HUDEP-2 (cell line): ENCODE results near the gene FXYD3.
"Not testable (repeated sequence)": the region's sequence is repeated elsewhere in the genome, so short reads cannot be mapped to it uniquely, and the experiment has no call there.

Experiments used
- DNase-seq, 76 experiments: peaks; one replicate each; lab custom pipeline; 2025; ENCODE audit not compliant: unreplicated experiment in 76 of 76; lab: John Stamatoyannopoulos, UW

The FXYD3 gene

GRCh38 chr19:35140207-35140961, 24.8 kb downstream of the FXYD3 start:
- DNase-seq: no peak

DNA sequence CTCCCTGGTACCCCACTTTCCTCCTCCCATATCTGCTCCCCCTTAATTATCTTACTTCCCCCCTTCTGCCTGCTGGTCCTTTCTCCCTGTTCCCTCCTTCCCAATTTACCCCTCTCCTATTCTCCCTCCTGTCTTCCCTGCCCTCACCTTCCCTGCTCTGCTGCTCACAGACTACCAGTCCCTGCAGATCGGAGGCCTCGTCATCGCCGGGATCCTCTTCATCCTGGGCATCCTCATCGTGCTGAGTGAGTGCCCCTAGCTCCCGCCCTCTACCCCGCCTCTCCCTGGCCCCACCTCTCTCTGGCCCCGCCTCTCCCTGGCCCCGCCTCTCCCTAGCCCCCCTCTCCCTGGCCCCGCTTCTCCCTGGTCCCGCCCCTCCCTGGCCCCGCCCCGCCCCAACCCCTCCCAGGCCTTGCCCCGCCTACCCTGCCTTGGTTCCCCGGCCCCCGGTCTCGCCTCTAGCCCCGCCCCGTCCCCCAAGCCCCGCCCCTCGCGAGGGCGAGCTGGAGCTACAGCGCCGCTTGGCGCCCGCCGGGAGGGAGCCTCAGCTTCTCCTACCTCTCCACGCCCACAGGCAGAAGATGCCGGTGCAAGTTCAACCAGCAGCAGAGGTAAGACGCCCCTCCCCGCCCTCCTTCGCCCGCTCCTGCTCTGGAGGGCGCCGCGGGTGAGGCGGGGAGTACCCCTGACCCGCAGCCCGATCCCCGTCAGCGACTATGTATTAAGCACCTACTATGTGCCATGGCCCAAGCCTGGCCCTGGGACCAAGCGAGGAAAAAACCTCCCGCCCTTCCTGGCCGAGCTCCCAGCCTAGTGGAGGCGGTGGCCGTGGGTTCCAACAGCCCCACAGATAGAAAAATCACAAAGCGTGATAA, 25.6 kb downstream of the FXYD3 start:
- DNase-seq: peak in 74 of 76 experiments; percentile 71 to 99 (median 96)

GRCh38 chr19:35141837-35142605, 26.4 kb downstream of the FXYD3 start:
- peak in 6 of 76 experiments; percentile 12 to 50 (median 42) for DNase-seq

GRCh38 chr19:35142606-35143230, 27.1 kb downstream of the FXYD3 start:
- DNase-seq: peak in 57 of 76 experiments; percentile 4 to 78 (median 43)

- no peak for DNase-seq
Observed at GRCh38 chr19:35143231-35143715, 27.6 kb downstream of the FXYD3 start, which contains the start of gene FXYD7. Gene FXYD7 (plus strand): TSS chr19:35143255. CDS start chr19:35143334, 79 bp downstream.

DNA sequence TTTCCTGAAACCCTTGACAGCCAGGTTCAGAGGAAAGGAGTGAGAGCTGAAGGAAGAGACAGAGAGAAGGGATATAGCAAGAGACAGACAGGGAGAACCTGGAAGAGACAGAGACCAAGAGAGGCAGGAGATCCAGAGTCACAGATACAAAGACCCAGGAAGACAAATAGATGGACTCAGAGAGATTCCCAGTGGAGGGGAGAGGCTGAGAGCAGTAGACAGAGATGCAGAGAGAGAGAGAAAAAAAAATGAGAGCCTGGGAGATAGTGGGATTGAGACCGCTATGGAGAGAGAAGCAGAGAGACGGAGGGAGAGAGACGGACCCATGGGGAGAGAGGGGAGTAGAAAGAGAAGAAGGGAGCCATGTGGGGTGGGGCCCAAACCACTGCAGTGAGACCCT, 28.2 kb downstream of the FXYD3 start:
- DNase-seq: no peak

DNA sequence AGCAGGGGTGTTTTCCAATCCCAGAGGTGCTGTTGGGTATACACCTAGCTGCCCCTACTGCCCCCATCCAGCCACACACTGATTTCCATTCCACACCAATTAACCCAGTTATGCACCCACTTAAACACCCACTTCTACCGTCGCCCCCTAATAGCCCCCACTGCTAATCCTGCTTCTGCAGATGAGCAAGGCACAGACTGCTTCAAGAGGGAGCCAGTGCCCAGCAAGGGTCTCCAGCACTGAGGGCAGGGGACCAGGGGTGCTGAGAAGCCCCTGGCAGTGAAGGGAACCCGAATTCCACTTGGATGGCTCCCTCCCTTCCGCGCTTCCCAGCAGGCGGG, 28.6 kb downstream of the FXYD3 start:
- DNase-seq: no peak

DNA sequence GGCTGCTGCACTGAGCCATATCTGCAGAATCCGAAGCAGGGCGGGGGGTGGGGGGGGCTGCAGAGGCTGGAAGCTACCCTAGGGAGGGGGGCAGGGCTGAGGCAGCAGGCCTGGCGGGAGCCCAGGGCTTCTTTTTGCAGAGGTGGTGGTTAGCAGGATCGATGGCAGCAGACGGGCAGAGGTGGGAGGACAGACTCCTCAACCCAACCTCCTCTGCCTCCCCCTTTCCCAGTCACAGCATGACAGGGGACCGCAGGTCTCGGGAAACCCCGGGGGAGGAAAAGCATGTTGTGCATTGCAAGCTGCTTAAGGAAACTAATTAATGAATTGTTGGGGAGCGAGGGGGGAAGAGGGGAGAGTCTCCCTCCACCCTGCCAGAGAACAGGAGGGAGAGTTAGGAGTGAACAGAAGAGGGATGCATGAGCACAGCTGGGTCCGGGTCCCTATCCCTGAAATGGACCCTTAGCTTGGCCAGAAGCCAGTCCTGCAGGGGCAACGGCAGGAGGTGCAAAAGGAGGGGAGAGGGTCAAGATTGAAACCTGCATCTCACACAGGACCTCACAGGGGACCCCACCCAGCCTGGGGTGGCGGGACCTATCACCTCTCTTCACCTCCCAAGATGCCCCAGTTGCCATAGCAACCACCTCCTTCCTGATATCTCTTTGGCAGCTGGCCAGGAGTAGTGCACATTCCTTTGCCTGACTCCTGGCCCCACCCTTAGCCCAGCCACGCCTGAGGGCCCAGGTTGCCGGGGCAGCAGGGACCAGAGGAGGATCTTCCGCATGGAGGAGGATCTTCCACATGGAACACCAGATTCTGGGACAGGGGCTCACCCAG, 29.2 kb downstream of the FXYD3 start:
- DNase-seq: peak in 22 of 76 experiments; percentile 8 to 50 (median 22)

- no peak for DNase-seq
Observed at GRCh38 chr19:35146746-35147459, 31.3 kb downstream of the FXYD3 start.

- DNase-seq: no peak
Observed at GRCh38 chr19:35149463-35149862, 33.8 kb downstream of the FXYD3 start.

- no peak for DNase-seq
Observed at GRCh38 chr19:35150445-35150844, 34.8 kb downstream of the FXYD3 start.

DNA sequence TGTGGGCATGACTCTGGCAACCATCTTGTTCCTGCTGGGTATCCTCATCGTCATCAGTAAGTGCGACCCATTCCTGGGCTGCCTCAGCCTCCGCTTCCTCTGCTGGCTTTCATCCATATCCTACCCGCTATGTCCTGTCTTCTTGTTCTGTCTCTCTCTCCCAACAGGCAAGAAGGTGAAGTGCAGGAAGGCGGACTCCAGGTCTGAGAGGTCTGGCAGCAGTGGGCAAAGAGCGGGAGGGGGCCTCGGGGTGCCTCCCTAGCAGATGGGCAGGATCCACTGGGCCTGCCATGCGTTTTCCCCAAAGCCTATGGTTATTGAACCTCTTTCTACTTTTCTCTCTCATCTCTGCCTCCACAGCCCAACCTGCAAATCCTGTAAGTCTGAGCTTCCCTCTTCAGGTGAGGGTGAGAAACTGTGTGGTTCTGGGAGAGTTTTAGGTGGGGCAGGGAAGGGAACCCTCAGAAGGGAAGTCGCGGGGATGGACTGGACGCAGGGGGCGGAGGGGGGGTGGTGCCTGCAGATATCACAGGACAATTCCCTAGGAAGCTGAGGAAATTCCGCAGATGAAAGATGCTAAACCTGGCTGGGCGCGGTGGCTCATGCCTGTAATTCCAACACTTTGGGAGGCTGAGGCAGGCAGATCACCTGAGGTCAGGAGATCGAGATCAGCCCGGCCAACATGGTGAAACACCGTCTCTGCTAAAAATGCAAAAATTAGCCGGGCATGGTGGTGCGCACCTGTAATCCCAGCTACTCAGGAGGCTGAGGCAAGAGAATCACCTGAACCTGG, 35.8 kb downstream of the FXYD3 start:
- DNase-seq: no peak

GRCh38 chr19:35153129-35153522, 37.5 kb downstream of the FXYD3 start:
- DNase-seq: not testable (repeated sequence)

GRCh38 chr19:35153701-35154524, 38.3 kb downstream of the FXYD3 start:
- peak in 44 of 76 experiments; percentile 17 to 70 (median 40) for DNase-seq

- peak in 69 of 76 experiments; percentile 13 to 82 (median 62) for DNase-seq
Observed at GRCh38 chr19:35154525-35155406, 39.1 kb downstream of the FXYD3 start, which contains the start of gene FXYD5. Gene FXYD5 (plus strand): TSS chr19:35154735. CDS start chr19:35155551, 816 bp downstream.

GRCh38 chr19:35155441-35155840, 39.8 kb downstream of the FXYD3 start:
- peak in 3 of 76 experiments; percentile 10 to 30 (median 24) for DNase-seq
